Duodenal mucosa (tissue), 2 donors: ENCODE data around the gene ZNF598.
A peak's percentile ranks its signal among the peaks of the same experiment; 100 is the strongest.

Source experiments
- H3K27ac ChIP-seq: one replicate; pipeline ENCODE4 v1.7.0; 2013; ENCODE audit warnings: low read depth, low read length
- H3K27me3 ChIP-seq, 2 donors: one replicate each; pipeline ENCODE4 v1.7.0; 2013; ENCODE audit warnings: low read length in 2 of 2, control low read depth in 1 of 2; ENCODE audit not compliant: insufficient read depth in 2 of 2, control insufficient read depth in 1 of 2
- H3K36me3 ChIP-seq, 2 donors: one replicate each; pipeline ENCODE4 v1.7.0; 2013; ENCODE audit warnings: low read length in 2 of 2, control low read depth in 1 of 2; ENCODE audit not compliant: insufficient read depth in 2 of 2, control insufficient read depth in 1 of 2
- H3K4me1 ChIP-seq, 2 donors: one replicate each; pipeline ENCODE4 v1.7.0; 2013; ENCODE audit warnings: low read length in 2 of 2, control low read depth in 1 of 2; ENCODE audit not compliant: insufficient read depth in 2 of 2, control insufficient read depth in 1 of 2
- H3K4me3 ChIP-seq, 2 donors: one replicate each; pipeline ENCODE4 v1.7.0; 2013; ENCODE audit warnings: low read length in 2 of 2, low read depth in 1 of 2
- H3K9ac ChIP-seq, 2 donors: one replicate each; pipeline ENCODE4 v1.7.0; 2013; ENCODE audit warnings: low read length in 2 of 2, low read depth in 1 of 2
- H3K9me3 ChIP-seq, 2 donors: one replicate each; pipeline ENCODE4 v1.7.0; 2013; ENCODE audit warnings: low read length in 2 of 2, control low read depth in 1 of 2; ENCODE audit not compliant: control insufficient read depth in 1 of 2

Gene ZNF598

DNA sequence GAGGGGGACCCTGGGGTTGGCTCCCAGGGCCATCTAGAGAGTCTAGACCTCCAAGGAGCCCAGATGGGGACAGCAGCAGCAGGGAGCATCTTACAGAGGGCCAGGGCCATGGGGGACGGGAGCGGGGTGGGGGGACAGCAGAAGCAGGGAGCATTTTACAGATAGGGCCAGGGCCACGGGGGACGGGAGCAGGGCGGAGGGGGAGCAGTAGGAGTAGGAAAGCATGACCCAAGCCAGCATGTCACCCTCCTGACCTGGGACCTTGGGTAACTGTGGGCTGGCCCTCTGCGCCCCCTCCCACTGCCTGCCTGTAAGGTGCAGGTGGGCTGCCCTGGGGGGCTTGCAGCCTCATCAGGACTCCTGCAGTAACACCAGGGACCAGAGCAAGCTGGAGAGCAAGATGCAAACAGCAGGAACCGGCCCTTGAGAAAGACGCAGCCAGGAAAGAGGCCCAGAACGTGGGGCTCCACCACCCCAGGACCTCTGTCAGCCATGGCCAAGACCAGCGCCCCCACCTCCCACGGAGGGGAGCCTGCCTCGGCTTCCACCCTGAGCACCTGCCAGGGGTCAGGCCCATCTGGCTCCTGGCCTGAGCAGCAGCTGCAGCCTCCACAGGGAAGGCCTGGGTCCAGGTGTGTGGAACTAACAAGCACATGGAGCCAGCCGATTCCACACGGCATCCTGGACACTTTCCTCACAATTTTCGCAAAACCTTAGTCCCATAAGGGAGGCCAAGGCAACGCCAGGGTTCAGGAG is 2.4 kb downstream of the ZNF598 start:
- Histone ChIP-seq H3K9me3 (no peaks in the 10 kb centered on the region), H3K27me3 (no peaks in the 10 kb centered on the region), H3K4me3 (peak overlapping the region; percentile 79 to 83), H3K4me1 (peaks cover 35 to 44% of the 10 kb centered on the region in 2 donors), H3K9ac (peak overlapping the region; percentile 87 to 92), H3K36me3 (peaks cover 2 to 19% of the 10 kb centered on the region in 2 donors), H3K27ac (no peak overlapping the region)

DNA sequence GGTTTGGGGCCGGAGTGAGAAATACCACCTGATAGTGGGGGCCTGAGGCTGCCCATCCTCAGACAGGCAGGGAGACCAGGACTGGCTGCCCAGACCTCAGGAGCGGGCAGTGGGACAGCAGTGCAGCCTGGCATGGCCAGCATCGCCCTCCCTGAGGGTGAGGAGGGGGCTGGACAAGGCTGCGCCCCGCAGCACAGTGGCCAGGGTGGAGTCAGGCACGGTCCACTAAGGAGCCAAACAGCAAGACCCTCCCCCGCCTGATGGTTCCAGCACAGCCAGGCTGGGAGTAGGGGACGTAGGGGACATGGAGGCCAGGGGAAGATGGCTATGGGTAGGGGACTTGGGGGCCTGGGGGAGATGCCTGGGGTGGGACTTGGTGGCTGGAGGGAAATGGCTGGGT is 3.3 kb downstream of the ZNF598 start:
- Histone ChIP-seq H3K9ac (no peak overlapping the region), H3K36me3 (peaks cover 12 to 28% of the 10 kb centered on the region in 2 donors), H3K4me1 (peaks cover 35 to 44% of the 10 kb centered on the region in 2 donors), H3K4me3 (no peak overlapping the region), H3K9me3 (no peaks in the 10 kb centered on the region), H3K27me3 (no peaks in the 10 kb centered on the region), H3K27ac (no peak overlapping the region)

DNA sequence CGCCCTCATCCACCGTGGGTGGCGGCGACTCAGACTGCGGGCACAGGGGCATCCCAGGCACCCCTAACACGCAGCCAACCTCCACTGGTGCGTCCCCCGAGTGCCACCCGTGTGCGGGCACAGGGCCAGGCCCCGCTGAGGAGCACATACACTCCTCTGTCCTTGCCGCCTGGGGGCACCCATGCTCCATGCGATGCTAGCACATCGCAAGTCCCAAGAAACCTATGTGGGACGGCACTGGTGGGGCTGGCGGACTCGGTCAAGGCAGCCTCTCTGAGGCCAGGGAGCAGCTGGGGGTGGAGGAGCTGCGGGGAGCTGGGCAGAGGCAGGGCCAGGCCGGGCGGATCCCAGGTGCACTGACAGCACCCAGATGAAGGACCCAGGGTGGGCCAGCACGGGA is 4.0 kb downstream of the ZNF598 start:
- Histone ChIP-seq H3K4me3 (no peak overlapping the region), H3K36me3 (peaks cover 16 to 35% of the 10 kb centered on the region in 2 donors), H3K4me1 (peaks cover 34 to 43% of the 10 kb centered on the region in 2 donors), H3K27ac (no peak overlapping the region), H3K9me3 (no peaks in the 10 kb centered on the region), H3K27me3 (no peaks in the 10 kb centered on the region), H3K9ac (no peak overlapping the region)

DNA sequence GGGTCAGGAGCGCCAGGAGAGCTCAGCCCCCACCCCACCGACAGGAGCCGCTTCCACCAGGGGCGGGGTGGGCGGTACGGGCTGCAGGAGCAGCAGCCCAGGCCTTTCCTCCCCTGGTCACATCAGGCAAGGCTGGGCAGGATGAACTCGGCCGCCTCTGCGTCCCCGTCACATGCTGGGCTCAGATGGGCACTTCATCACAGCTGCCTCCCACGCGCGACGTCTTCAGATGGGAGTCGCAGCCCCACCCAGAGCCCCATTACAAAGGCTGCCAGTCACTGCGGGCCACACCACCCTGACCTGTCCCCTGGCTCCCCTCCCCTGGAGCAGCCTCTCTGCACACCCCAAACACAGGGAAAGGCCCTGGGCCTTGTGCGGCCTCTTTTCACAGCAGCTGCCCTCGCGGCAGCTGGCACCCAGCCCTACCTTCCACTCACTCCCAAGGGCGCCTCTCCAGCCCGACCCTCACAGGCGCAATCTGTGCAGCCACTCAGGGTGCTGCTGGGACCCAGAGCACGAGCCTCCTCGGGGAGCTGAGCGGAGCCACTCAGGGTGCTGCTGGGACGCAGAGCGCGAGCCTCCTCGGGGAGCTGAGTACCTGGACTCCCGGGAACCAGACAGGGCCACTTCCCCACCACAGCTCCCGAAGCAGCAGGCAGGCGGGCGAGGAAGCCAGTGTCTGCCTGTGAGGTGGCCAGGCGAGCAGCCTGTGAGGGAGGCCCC is 4.7 kb downstream of the ZNF598 start:
- Histone ChIP-seq H3K4me3 (no peak overlapping the region), H3K4me1 (peaks cover 28 to 37% of the 10 kb centered on the region in 2 donors), H3K27me3 (no peaks in the 10 kb centered on the region), H3K9me3 (no peaks in the 10 kb centered on the region), H3K9ac (no peak overlapping the region), H3K27ac (no peak overlapping the region), H3K36me3 (peaks cover 16 to 41% of the 10 kb centered on the region in 2 donors)

DNA sequence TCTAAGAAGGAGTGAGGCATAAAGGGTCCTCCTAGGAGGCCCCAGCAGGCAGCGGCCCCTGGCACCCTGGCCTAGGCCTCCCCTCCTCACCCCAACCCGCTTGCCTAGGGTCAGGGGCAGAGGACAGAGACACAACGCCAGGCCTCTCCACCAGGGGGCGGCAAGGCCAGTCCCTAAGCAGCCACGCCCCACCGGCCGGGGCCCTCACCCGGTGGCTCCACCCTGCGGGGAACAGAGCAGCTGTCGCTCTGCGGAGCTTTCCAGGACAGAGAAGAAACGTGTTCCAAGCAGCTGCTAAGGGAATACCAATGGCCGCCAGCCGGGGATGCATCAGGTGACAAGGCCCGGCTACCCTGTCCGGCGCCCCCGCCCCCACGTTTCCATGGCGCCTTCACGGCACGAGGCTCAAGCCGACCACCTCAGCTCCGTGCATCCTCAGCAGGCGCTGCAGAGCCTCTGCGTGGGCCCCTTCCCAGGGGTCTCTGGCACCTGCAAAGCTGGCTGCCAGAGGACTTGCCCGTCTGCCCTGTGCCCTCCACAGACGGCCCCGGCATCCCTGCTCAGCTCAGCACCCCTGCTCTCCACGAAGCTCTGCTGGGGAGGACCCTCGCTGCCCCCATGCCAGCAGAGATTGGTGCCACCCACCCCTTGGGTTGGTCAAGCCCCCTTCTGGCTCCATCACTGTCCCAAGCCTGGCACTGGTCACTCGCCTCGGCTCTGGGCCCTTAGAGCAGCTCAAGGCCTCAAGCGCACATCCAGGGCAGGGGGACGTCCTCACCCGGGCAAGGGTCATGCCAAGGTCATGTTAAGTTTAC is 5.6 kb downstream of the ZNF598 start:
- Histone ChIP-seq H3K9ac (no peak overlapping the region), H3K4me1 (peaks cover 28 to 36% of the 10 kb centered on the region in 2 donors)

DNA sequence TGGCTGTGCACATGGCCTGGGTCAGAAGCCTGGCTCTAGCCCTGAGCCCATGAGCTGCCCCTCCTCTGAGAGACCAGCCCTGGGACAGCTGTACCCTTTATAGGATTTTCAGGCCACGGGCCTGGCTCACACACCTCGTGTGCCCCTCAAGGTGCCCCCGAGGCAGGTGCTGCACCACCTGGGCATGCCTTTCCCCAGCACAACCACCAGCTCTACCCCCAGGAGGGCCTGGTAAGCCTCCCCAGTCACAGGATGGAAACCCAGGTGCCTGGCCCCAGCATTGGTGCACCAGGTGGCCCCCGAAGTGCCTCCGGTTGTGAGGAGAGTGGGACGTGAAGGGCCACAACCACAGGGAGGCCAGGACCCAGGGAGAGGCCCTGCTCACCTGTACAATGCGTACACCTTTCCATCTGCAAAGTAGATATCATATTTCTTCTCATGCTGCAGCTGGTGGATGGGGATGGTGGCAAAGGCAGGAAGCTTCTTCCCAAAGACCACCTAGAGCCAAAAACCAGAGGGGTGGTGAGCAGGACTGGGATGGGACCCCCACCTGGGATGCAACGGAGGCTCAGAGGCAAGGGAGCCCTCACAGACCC is 6.3 kb downstream of the ZNF598 start:
- Histone ChIP-seq H3K36me3 (peaks cover 16 to 54% of the 10 kb centered on the region in 2 donors), H3K9me3 (no peaks in the 10 kb centered on the region), H3K4me3 (no peak overlapping the region), H3K4me1 (peaks cover 21 to 29% of the 10 kb centered on the region in 2 donors), H3K27me3 (no peaks in the 10 kb centered on the region), H3K9ac (no peak overlapping the region), H3K27ac (no peak overlapping the region)

More for the DNA sequence above, 5.6 kb downstream of the ZNF598 start:
- Histone ChIP-seq H3K36me3 (peaks cover 16 to 50% of the 10 kb centered on the region in 2 donors), H3K9me3 (no peaks in the 10 kb centered on the region), H3K27me3 (no peaks in the 10 kb centered on the region), H3K27ac (peak overlapping the region; percentile 20), H3K4me3 (peak overlapping the region in 1 of 2 donors; percentile 7)

DNA sequence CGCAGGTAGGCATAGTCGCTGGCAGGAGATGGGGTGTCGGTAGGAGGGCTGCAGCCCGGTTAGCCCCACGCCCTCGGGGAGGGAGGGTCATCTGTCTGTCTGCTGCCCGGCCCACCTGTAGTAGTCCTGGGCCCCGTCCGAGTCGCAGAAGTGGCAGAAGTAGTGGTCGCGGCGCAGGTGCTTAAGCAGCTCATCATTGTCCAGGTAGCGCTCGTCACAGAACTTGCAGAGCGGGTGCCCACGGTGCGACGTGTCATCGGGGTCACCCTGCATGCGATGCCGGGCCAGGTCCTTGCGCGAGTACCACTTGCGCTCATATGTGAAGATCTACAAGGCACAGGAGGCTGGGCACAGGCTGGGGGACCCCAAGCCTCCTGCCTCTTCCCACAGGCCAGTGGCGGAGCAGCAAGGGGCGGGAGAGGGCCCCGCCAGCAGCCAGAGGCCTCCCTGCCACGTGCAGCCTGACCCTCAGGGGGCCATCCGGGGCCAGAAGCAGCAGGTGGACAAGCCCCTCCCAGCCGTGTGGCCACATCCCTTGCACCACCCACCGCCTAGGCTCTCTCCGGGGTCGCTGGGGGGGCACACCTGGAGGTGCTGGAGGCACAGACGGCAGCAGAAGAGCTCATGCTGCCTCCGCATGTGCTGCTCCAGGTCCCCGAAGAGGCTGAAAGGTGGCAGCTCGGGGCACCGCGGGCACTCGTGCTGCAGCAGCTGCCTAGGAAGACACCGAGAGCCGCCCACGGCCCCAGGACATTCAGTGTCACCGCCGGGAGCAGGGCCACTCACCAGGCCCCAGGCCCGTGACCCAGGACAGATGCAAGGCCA is 7.0 kb downstream of the ZNF598 start:
- H3K4me3 ChIP-seq = no peak overlapping the region
- peaks cover 14 to 25% of the 10 kb centered on the region in 2 donors for H3K4me1 ChIP-seq
- peaks cover 22 to 58% of the 10 kb centered on the region in 2 donors for H3K36me3 ChIP-seq
- H3K27me3 ChIP-seq = no peaks in the 10 kb centered on the region
- H3K27ac ChIP-seq = no peak overlapping the region
- H3K9ac ChIP-seq = no peak overlapping the region
- H3K9me3 ChIP-seq = no peaks in the 10 kb centered on the region

DNA sequence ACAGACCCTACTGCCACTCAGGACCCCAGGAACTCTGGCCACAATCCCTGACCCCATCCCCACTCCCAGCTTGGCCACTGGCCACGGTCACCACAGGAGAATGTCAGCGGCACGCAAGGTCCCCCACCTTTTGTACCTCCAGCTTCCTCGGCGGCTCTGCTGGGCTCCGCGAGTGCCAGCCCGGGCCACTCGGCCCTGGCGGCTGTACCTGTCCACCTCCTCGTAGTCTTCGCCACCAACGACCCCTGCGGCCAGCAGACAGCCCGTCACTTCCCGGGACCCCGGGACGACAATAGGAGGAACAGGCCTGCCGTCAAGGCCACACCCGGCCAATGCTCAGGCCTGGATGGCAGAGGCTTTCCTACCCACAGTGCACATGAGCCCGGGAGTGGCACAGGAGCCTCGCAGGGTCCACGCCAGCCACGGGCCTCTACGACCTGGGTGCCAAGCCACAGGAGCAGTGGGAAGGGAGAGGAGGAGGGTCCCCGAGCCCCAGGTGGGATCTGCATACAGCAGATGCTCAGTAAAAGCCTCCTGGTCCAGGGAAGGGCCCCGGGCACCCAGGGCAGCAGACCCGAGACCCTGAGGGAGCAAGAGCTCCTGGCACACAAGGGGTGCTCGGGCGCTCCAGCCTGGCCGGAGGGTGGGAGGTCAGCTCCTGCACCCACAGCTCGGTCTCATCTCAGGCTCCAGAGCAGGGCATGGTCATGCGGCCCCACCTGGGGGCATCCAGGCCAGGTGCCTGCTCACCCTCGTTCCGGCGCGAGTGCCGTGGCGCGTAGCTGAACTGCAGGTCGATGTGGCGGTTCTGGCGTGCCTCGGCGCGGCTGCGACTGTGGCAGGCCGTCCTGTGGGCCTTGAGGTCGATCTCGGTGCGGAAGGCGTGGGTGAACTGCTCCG is 7.9 kb downstream of the ZNF598 start:
- Histone ChIP-seq H3K27ac (no peak overlapping the region), H3K4me1 (peaks cover 6 to 25% of the 10 kb centered on the region in 2 donors), H3K4me3 (no peak overlapping the region), H3K36me3 (peaks cover 22 to 63% of the 10 kb centered on the region in 2 donors), H3K9me3 (no peaks in the 10 kb centered on the region), H3K9ac (no peak overlapping the region), H3K27me3 (no peaks in the 10 kb centered on the region)
